ENCODE results near the gene KCTD12.

The KCTD12 gene

GRCh38 chr13:76864259-76864658, 21.9 kb downstream of the KCTD12 start:
- Histone ChIP-seq H3K4me3 (ENCODE audit: control insufficient read depth in 1 of 7, extremely low read depth in 1 of 7, insufficient read depth in 4 of 7, low read depth in 2 of 7, low read length in 6 of 7) (no peak overlapping the region), H3K36me3 (ENCODE audit: control insufficient read depth in 4 of 4, insufficient read depth in 4 of 4, low read length in 3 of 4) (no peaks in the 10 kb centered on the region), H3K27me3 (replicated peaks in 2 of 5; ENCODE audit: control insufficient read depth in 4 of 5, insufficient read depth in 5 of 5, low read length in 4 of 5) (no peaks in the 10 kb centered on the region), H3K9me3 (ENCODE audit: control extremely low read depth in 1 of 5, control insufficient read depth in 4 of 5, insufficient read depth in 2 of 5, low read depth in 1 of 5, low read length in 4 of 5) (peaks cover 0 to 4% (median 0%) of the 10 kb centered on the region in 5 experiments), H3K4me1 (ENCODE audit: control extremely low read depth in 1 of 4, control insufficient read depth in 4 of 4, insufficient read depth in 4 of 4, low read length in 3 of 4) (no peaks in the 10 kb centered on the region), H3K27ac (ENCODE audit: insufficient read depth in 1 of 2, low read depth in 1 of 2, low read length in 2 of 2, poor library complexity in 1 of 2, severe bottlenecking in 2 of 2) (no peak overlapping the region)
- ChIA-PET POLR2A (no interaction called here), CTCF (no interaction called here)
- DNase-seq: no peak

GRCh38 chr13:76863022-76863421, 23.2 kb downstream of the KCTD12 start:
- H3K4me3 ChIP-seq (ENCODE audit: control insufficient read depth in 1 of 7, extremely low read depth in 1 of 7, insufficient read depth in 4 of 7, low read depth in 2 of 7, low read length in 6 of 7): no peak overlapping the region

GRCh38 chr13:76861859-76862258, 24.3 kb downstream of the KCTD12 start:
- CTCF ChIA-PET: no interaction called here

More at GRCh38 chr13:76863022-76863421, 23.2 kb downstream of the KCTD12 start:
- peaks cover 0 to 4% (median 0%) of the 10 kb centered on the region in 5 experiments for H3K9me3 ChIP-seq (ENCODE audit: control extremely low read depth in 1 of 5, control insufficient read depth in 4 of 5, insufficient read depth in 2 of 5, low read depth in 1 of 5, low read length in 4 of 5)
- DNase-seq: no peak
- H3K27me3 ChIP-seq (replicated peaks in 2 of 5; ENCODE audit: control insufficient read depth in 4 of 5, insufficient read depth in 5 of 5, low read length in 4 of 5): no peaks in the 10 kb centered on the region
- H3K36me3 ChIP-seq (ENCODE audit: control insufficient read depth in 4 of 4, insufficient read depth in 4 of 4, low read length in 3 of 4): no peaks in the 10 kb centered on the region
- H3K27ac ChIP-seq (ENCODE audit: insufficient read depth in 1 of 2, low read depth in 1 of 2, low read length in 2 of 2, poor library complexity in 1 of 2, severe bottlenecking in 2 of 2): no peak overlapping the region
- ChIA-PET CTCF (no interaction called here), POLR2A (no interaction called here)
- no CpG with 5 or more reads among the region's 3 CpGs for whole genome bisulfite sequencing (ENCODE audit: insufficient coverage)
- no peaks in the 10 kb centered on the region for H3K4me1 ChIP-seq (ENCODE audit: control extremely low read depth in 1 of 4, control insufficient read depth in 4 of 4, insufficient read depth in 4 of 4, low read length in 3 of 4)

GRCh38 chr13:76860706-76861105, 25.5 kb downstream of the KCTD12 start:
- Histone ChIP-seq H3K9me3 (ENCODE audit: control extremely low read depth in 1 of 5, control insufficient read depth in 4 of 5, insufficient read depth in 2 of 5, low read depth in 1 of 5, low read length in 4 of 5) (peaks cover 0 to 4% (median 0%) of the 10 kb centered on the region in 5 experiments), H3K4me3 (ENCODE audit: control insufficient read depth in 1 of 7, extremely low read depth in 1 of 7, insufficient read depth in 4 of 7, low read depth in 2 of 7, low read length in 6 of 7) (no peak overlapping the region), H3K27ac (ENCODE audit: insufficient read depth in 1 of 2, low read depth in 1 of 2, low read length in 2 of 2, poor library complexity in 1 of 2, severe bottlenecking in 2 of 2) (no peak overlapping the region), H3K4me1 (ENCODE audit: control extremely low read depth in 1 of 4, control insufficient read depth in 4 of 4, insufficient read depth in 4 of 4, low read length in 3 of 4) (no peaks in the 10 kb centered on the region), H3K36me3 (ENCODE audit: control insufficient read depth in 4 of 4, insufficient read depth in 4 of 4, low read length in 3 of 4) (no peaks in the 10 kb centered on the region), H3K27me3 (replicated peaks in 2 of 5; ENCODE audit: control insufficient read depth in 4 of 5, insufficient read depth in 5 of 5, low read length in 4 of 5) (no peaks in the 10 kb centered on the region)
- ChIA-PET CTCF (no interaction called here), POLR2A (no interaction called here)
- no peak for DNase-seq
- WGBS (ENCODE audit: insufficient coverage): 100% methylated on average over 1 of the region's 2 CpGs

More at GRCh38 chr13:76861859-76862258, 24.3 kb downstream of the KCTD12 start:
- WGBS (ENCODE audit: insufficient coverage): 92% methylated on average over 2 of the region's 3 CpGs
- Histone ChIP-seq H3K27ac (ENCODE audit: insufficient read depth in 1 of 2, low read depth in 1 of 2, low read length in 2 of 2, poor library complexity in 1 of 2, severe bottlenecking in 2 of 2) (no peak overlapping the region), H3K9me3 (ENCODE audit: control extremely low read depth in 1 of 5, control insufficient read depth in 4 of 5, insufficient read depth in 2 of 5, low read depth in 1 of 5, low read length in 4 of 5) (peaks cover 0 to 4% (median 0%) of the 10 kb centered on the region in 5 experiments), H3K27me3 (replicated peaks in 2 of 5; ENCODE audit: control insufficient read depth in 4 of 5, insufficient read depth in 5 of 5, low read length in 4 of 5) (no peaks in the 10 kb centered on the region), H3K36me3 (ENCODE audit: control insufficient read depth in 4 of 4, insufficient read depth in 4 of 4, low read length in 3 of 4) (no peaks in the 10 kb centered on the region), H3K4me1 (ENCODE audit: control extremely low read depth in 1 of 4, control insufficient read depth in 4 of 4, insufficient read depth in 4 of 4, low read length in 3 of 4) (no peaks in the 10 kb centered on the region), H3K4me3 (ENCODE audit: control insufficient read depth in 1 of 7, extremely low read depth in 1 of 7, insufficient read depth in 4 of 7, low read depth in 2 of 7, low read length in 6 of 7) (no peak overlapping the region)
- DNase-seq: no peak
- POLR2A ChIA-PET: no interaction called here

- no peak for DNase-seq
- no peaks in the 10 kb centered on the region for H3K36me3 ChIP-seq (ENCODE audit: control insufficient read depth in 4 of 4, insufficient read depth in 4 of 4, low read length in 3 of 4)
- H3K27ac ChIP-seq (ENCODE audit: insufficient read depth in 1 of 2, low read depth in 1 of 2, low read length in 2 of 2, poor library complexity in 1 of 2, severe bottlenecking in 2 of 2): no peak overlapping the region
- no peaks in the 10 kb centered on the region for H3K27me3 ChIP-seq (replicated peaks in 2 of 5; ENCODE audit: control insufficient read depth in 4 of 5, insufficient read depth in 5 of 5, low read length in 4 of 5)
- POLR2A ChIA-PET: no interaction called here
- no peak overlapping the region for H3K4me3 ChIP-seq (ENCODE audit: control insufficient read depth in 1 of 7, extremely low read depth in 1 of 7, insufficient read depth in 4 of 7, low read depth in 2 of 7, low read length in 6 of 7)
- CTCF ChIA-PET: no interaction called here
- peaks cover 0 to 2% (median 0%) of the 10 kb centered on the region in 4 experiments for H3K4me1 ChIP-seq (ENCODE audit: control extremely low read depth in 1 of 4, control insufficient read depth in 4 of 4, insufficient read depth in 4 of 4, low read length in 3 of 4)
- H3K9me3 ChIP-seq (ENCODE audit: control extremely low read depth in 1 of 5, control insufficient read depth in 4 of 5, insufficient read depth in 2 of 5, low read depth in 1 of 5, low read length in 4 of 5): peaks cover 0 to 3% (median 0%) of the 10 kb centered on the region in 5 experiments
- WGBS (ENCODE audit: insufficient coverage): no CpG with 5 or more reads among the region's 1 CpG
Observed at GRCh38 chr13:76854894-76855293, 31.3 kb downstream of the KCTD12 start.

- CTCF ChIA-PET: no interaction called here
- DNase-seq: no peak
- Histone ChIP-seq H3K27ac (ENCODE audit: insufficient read depth in 1 of 2, low read depth in 1 of 2, low read length in 2 of 2, poor library complexity in 1 of 2, severe bottlenecking in 2 of 2) (no peak overlapping the region), H3K4me3 (ENCODE audit: control insufficient read depth in 1 of 7, extremely low read depth in 1 of 7, insufficient read depth in 4 of 7, low read depth in 2 of 7, low read length in 6 of 7) (no peak overlapping the region), H3K36me3 (ENCODE audit: control insufficient read depth in 4 of 4, insufficient read depth in 4 of 4, low read length in 3 of 4) (no peaks in the 10 kb centered on the region), H3K9me3 (ENCODE audit: control extremely low read depth in 1 of 5, control insufficient read depth in 4 of 5, insufficient read depth in 2 of 5, low read depth in 1 of 5, low read length in 4 of 5) (peaks cover 0 to under 1% (median 0%) of the 10 kb centered on the region in 5 experiments), H3K4me1 (ENCODE audit: control extremely low read depth in 1 of 4, control insufficient read depth in 4 of 4, insufficient read depth in 4 of 4, low read length in 3 of 4) (peaks cover 0 to 2% (median 0%) of the 10 kb centered on the region in 4 experiments), H3K27me3 (replicated peaks in 2 of 5; ENCODE audit: control insufficient read depth in 4 of 5, insufficient read depth in 5 of 5, low read length in 4 of 5) (no peaks in the 10 kb centered on the region)
- WGBS (ENCODE audit: insufficient coverage): no CpG with 5 or more reads among the region's 4 CpGs
- POLR2A ChIA-PET: no interaction called here
Observed at GRCh38 chr13:76853921-76854608, 32.1 kb downstream of the KCTD12 start.

GRCh38 chr13:76853481-76853880, 32.7 kb downstream of the KCTD12 start:
- DNase-seq: no peak
- CTCF ChIA-PET: no interaction called here
- Histone ChIP-seq H3K4me3 (ENCODE audit: control insufficient read depth in 1 of 7, extremely low read depth in 1 of 7, insufficient read depth in 4 of 7, low read depth in 2 of 7, low read length in 6 of 7) (no peak overlapping the region), H3K27ac (ENCODE audit: insufficient read depth in 1 of 2, low read depth in 1 of 2, low read length in 2 of 2, poor library complexity in 1 of 2, severe bottlenecking in 2 of 2) (no peak overlapping the region), H3K36me3 (ENCODE audit: control insufficient read depth in 4 of 4, insufficient read depth in 4 of 4, low read length in 3 of 4) (no peaks in the 10 kb centered on the region), H3K9me3 (ENCODE audit: control extremely low read depth in 1 of 5, control insufficient read depth in 4 of 5, insufficient read depth in 2 of 5, low read depth in 1 of 5, low read length in 4 of 5) (no peaks in the 10 kb centered on the region), H3K27me3 (replicated peaks in 2 of 5; ENCODE audit: control insufficient read depth in 4 of 5, insufficient read depth in 5 of 5, low read length in 4 of 5) (no peaks in the 10 kb centered on the region), H3K4me1 (ENCODE audit: control extremely low read depth in 1 of 4, control insufficient read depth in 4 of 4, insufficient read depth in 4 of 4, low read length in 3 of 4) (peaks cover 0 to 2% (median 0%) of the 10 kb centered on the region in 4 experiments)
- POLR2A ChIA-PET: no interaction called here
- WGBS (ENCODE audit: insufficient coverage): 100% methylated on average over 1 of the region's 1 CpG
